Spleen (tissue), 7 donors: ENCODE results near the gene PTPRA.

Experiments used
- CTCF ChIP-seq, 11 experiments: fragments of 200-600 bp in 7 of 11; fragments of 450-650 bp in 4 of 11; sonication (generic) in 4 of 11; IDR thresholded peaks in 8 of 11; conservative IDR thresholded peaks in 3 of 11; 1 replicate in 7 of 11; 2 replicates in 4 of 11; pipeline versions ENCODE4 v1.4.0 to v1.8.0; 2016 to 2021; ENCODE audit warnings: antibody characterized with exemption in 11 of 11, inconsistent platforms in 4 of 11, mild to moderate bottlenecking in 1 of 11
- POLR2A ChIP-seq, 3 donors: fragments of 450-650 bp; IDR thresholded peaks; one replicate each; pipeline ENCODE4 v1.5.1; 2017; ENCODE audit warnings: antibody characterized with exemption in 3 of 3, mild to moderate bottlenecking in 1 of 3
- donor health status: DM: no; HTN: no; CAD: no; lungs with moderate emphysema.
- donor health status: DM: no; HTN: no; CAD: no.
- donor health status: DM: no; HTN: no; CAD: no.

GRCh38 chr20:2984956-2985661, 111.8 kb downstream of the PTPRA start:
- TF ChIP-seq POLR2A (IDR thresholded peaks at IDR 0.05), result no peak
- no peak for TF ChIP-seq CTCF (IDR thresholded peaks at IDR 0.05 in 8 of 11, conservative IDR thresholded peaks at IDR 0.05 in 3 of 11)
